ENCODE results near the gene UNC5A. TPM values are rescaled to one million over a fixed set of nuclear protein-coding genes. Genes with fewer than 3 reads are reported as not detected.

Gene UNC5A
- total and polyA plus RNA-seq, 10 of the 15 experiments (the other 5 are each of a cell fraction or from before 2014, with no cell fraction given), result not detected

DNA sequence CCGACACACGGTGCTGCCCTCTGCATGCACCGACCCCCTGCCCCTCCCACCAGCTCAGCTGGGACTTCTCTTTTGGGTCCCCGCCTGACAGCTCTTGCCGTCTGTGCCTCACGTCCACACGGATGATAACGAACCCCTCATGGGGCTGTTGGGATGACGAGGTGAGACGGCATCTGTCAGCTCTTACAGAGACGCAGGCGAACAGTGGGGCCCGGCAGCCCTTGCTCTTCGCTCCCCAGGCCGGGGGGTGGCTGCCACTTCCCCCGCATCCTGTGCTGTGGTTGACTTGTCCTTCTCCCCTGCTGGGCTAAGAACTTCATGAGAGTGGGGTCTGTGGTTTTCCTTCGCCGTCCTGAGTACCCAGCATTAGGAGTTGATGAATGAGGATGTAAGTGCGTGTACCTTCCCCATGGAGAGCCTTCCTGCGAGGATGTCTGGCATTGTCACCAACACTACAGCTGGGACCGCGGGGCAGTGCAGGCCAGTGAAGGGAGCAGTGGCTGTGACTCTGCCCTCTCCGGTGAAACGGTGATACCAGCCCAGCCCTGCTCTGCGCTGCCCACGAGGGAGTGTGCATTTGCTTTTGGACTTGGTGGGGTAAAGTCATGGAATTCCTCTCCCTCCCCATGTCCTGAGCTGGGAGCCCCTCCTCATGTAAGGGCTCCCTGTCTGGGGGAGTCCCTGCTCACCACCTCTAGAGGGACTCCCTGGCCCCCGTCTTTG, 65.6 kb downstream of the UNC5A start:
- Histone ChIP-seq H3K27me3 (replicated peaks in 1 of 2; ENCODE audit: control insufficient read depth in 2 of 2, insufficient read depth in 2 of 2, low read length in 1 of 2) (no peaks in the 10 kb centered on the region; a peak in 1 of 4 replicates), H4K20me1 (ENCODE audit: control insufficient read depth, insufficient read depth) (no peaks in the 10 kb centered on the region), H3K9ac (ENCODE audit: control insufficient read depth, insufficient read depth, low read length) (no peak overlapping the region), H3K36me3 (ENCODE audit: control insufficient read depth in 2 of 2, insufficient read depth in 2 of 2, low read length in 1 of 2) (no peaks in the 10 kb centered on the region), H3K4me2 (ENCODE audit: control insufficient read depth, insufficient read depth) (no peak overlapping the region), H3K27ac (ENCODE audit: control insufficient read depth, insufficient read depth) (no peak overlapping the region), H3K4me3 (no peak overlapping the region), H2AFZ (ENCODE audit: control insufficient read depth, low read depth, low read length) (no peak overlapping the region), H3K79me2 (ENCODE audit: control insufficient read depth, insufficient read depth, low read length) (no peaks in the 10 kb centered on the region), H3K9me3 (replicated peaks; ENCODE audit: control insufficient read depth, insufficient read depth, low read length) (no peaks in the 10 kb centered on the region; the same call in 2 of the 3 replicates), H3K4me1 (ENCODE audit: control insufficient read depth, insufficient read depth, low read length) (no peaks in the 10 kb centered on the region)
- SMC1A ChIA-PET (ENCODE audit: uncharacterized antibody, unreplicated experiment), result no interaction called here
- no peak for FAIRE-seq
- in situ Hi-C loops (cut with MboI) (no loop called here), intact Hi-C loops (cut with micrococcal nuclease; ENCODE audit: unreplicated experiment) (no loop called here)
- 27% methylated on average over 27 of the region's 27 CpGs for WGBS (ENCODE audit: insufficient coverage, insufficient replicate concordance, low lambda C conversion rate, missing lambda C conversion rate)
- no peak for ATAC-seq
- CTCF ChIA-PET, result no interaction called here
- BruUV-seq (replicated peaks), result no TSS peak
- RAD21 ChIA-PET (ENCODE audit: unreplicated experiment), result no interaction called here
- POLR2A ChIA-PET, result no interaction called here
- TF ChIP-seq YBX1 (IDR thresholded peaks at IDR 0.05) (no peak), ZNF622 (IDR thresholded peaks at IDR 0.05) (no peak), LARP7 (IDR thresholded peaks at IDR 0.05) (no peak), NR2C2 (IDR thresholded peaks at IDR 0.05; ENCODE audit: borderline replicate concordance, control insufficient read depth, insufficient read length, low read depth) (no peak), CHD2 (IDR thresholded peaks at IDR 0.05; ENCODE audit: borderline replicate concordance, low read depth, low read length) (no peak), RUNX3 (IDR thresholded peaks at IDR 0.05; ENCODE audit: low read length) (no peak), BRCA1 (IDR thresholded peaks at IDR 0.05; ENCODE audit: low read depth, low read length) (no peak)
- TF ChIP-seq, protein P1, sequence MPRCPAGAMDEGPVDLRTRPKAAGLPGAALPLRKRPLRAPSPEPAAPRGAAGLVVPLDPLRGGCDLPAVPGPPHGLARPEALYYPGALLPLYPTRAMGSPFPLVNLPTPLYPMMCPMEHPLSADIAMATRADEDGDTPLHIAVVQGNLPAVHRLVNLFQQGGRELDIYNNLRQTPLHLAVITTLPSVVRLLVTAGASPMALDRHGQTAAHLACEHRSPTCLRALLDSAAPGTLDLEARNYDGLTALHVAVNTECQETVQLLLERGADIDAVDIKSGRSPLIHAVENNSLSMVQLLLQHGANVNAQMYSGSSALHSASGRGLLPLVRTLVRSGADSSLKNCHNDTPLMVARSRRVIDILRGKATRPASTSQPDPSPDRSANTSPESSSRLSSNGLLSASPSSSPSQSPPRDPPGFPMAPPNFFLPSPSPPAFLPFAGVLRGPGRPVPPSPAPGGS (IDR thresholded peaks at IDR 0.05; ENCODE audit: borderline replicate concordance, insufficient read depth, low read depth, low read length, poor library complexity, severe bottlenecking), result no peak
- DNase-seq (ENCODE audit: low read depth, low spot score), result no peak

All from GM12878 (cell line).